H9 (cell line): ENCODE results near the gene ABCG4. TPM values are rescaled to one million over a fixed set of nuclear protein-coding genes. Genes with fewer than 3 reads are reported as not detected.
A peak's percentile ranks its signal among the peaks of the same experiment; 100 is the strongest.

Source experiments
- DNase-seq: peaks from one replicate; pipeline ENCODE4 v3.0.0-alpha.2; 2017
- H2AFZ ChIP-seq: one replicate; pipeline ENCODE4 v1.6.1; 2013; ENCODE audit warnings: mild to moderate bottlenecking, low read length, control low read depth, moderate library complexity
- H2AK5ac ChIP-seq: 2 replicates; pipeline ENCODE4 v1.6.1; 2013; ENCODE audit warnings: low read length, control low read depth, mixed read lengths; ENCODE audit not compliant: insufficient read length
- H2BK120ac ChIP-seq: one replicate; pipeline ENCODE4 v1.6.1; 2013; ENCODE audit warnings: low read depth, mild to moderate bottlenecking, low read length, control low read depth, inconsistent platforms; ENCODE audit not compliant: poor library complexity, severe bottlenecking
- H2BK12ac ChIP-seq: 2 replicates; pipeline ENCODE4 v1.6.1; 2013; ENCODE audit warnings: low read length, control low read depth, mixed read lengths, low read depth; ENCODE audit not compliant: insufficient read length
- H2BK15ac ChIP-seq: 2 replicates; pipeline ENCODE4 v1.6.1; 2013; ENCODE audit warnings: low read depth, low read length, control low read depth
- H2BK20ac ChIP-seq: one replicate; pipeline ENCODE4 v1.6.1; 2013; ENCODE audit warnings: low read depth, mild to moderate bottlenecking, low read length, control low read depth, inconsistent platforms; ENCODE audit not compliant: poor library complexity, severe bottlenecking
- H2BK5ac ChIP-seq: 2 replicates; pipeline ENCODE4 v1.6.1; 2013; ENCODE audit warnings: low read length, control low read depth, mixed read lengths; ENCODE audit not compliant: insufficient read length
- H3K14ac ChIP-seq: 2 replicates; pipeline ENCODE4 v1.6.1; 2013; ENCODE audit warnings: low read length, control low read depth; ENCODE audit not compliant: insufficient read depth
- H3K18ac ChIP-seq: 2 replicates; pipeline ENCODE4 v1.6.1; 2013; ENCODE audit warnings: low read depth, mild to moderate bottlenecking, mixed read lengths, low read length, control low read depth; ENCODE audit not compliant: insufficient read length
- H3K23ac ChIP-seq: 2 replicates; pipeline ENCODE4 v1.6.1; 2013; ENCODE audit warnings: low read length, control low read depth, mixed read lengths, low read depth; ENCODE audit not compliant: insufficient read length
- H3K23me2 ChIP-seq: 2 replicates; pipeline ENCODE4 v1.6.1; 2013; ENCODE audit warnings: low read depth, mild to moderate bottlenecking, mixed read lengths, low read length, control low read depth; ENCODE audit not compliant: insufficient read length, poor library complexity, severe bottlenecking
- H3K27ac ChIP-seq: 2 replicates; pipeline ENCODE4 v1.5.1; 2013; ENCODE audit warnings: low read length, control low read depth, mixed read lengths, low read depth; ENCODE audit not compliant: insufficient read length
- H3K27me3 ChIP-seq: 2 replicates; pipeline ENCODE4 v1.6.1; 2013; ENCODE audit warnings: low read length, control low read depth, inconsistent platforms; ENCODE audit not compliant: insufficient read depth
- H3K4ac ChIP-seq: 2 replicates; pipeline ENCODE4 v1.6.1; 2013; ENCODE audit warnings: low read depth, mild to moderate bottlenecking, control low read depth, inconsistent platforms, low read length, moderate library complexity
- H3K4me1 ChIP-seq: 2 replicates; pipeline ENCODE4 v1.6.1; 2013; ENCODE audit warnings: low read length, control low read depth, inconsistent platforms; ENCODE audit not compliant: insufficient read depth
- H3K4me2 ChIP-seq: 2 replicates; pipeline ENCODE4 v1.6.1; 2013; ENCODE audit warnings: low read length, control low read depth, mixed read lengths; ENCODE audit not compliant: insufficient read length, insufficient read depth
- H3K56ac ChIP-seq: 2 replicates; pipeline ENCODE4 v1.6.1; 2013; ENCODE audit warnings: low read depth, mild to moderate bottlenecking, mixed read lengths, low read length, control low read depth; ENCODE audit not compliant: insufficient read length
- H3K79me1 ChIP-seq: 2 replicates; pipeline ENCODE4 v1.6.1; 2013; ENCODE audit warnings: low read depth, mild to moderate bottlenecking, moderate library complexity, low read length, control low read depth, inconsistent platforms; ENCODE audit not compliant: insufficient read depth, poor library complexity, severe bottlenecking
- H3K79me2 ChIP-seq: 2 replicates; pipeline ENCODE4 v1.6.1; 2013; ENCODE audit warnings: low read length, control low read depth, inconsistent platforms; ENCODE audit not compliant: insufficient read depth
- H3K9ac ChIP-seq: 2 replicates; pipeline ENCODE4 v1.6.1; 2013; ENCODE audit warnings: low read length, control low read depth, mixed read lengths; ENCODE audit not compliant: insufficient read length; ENCODE audit errors: extremely low read depth
- H3K9me3 ChIP-seq: one replicate; pipeline ENCODE4 v1.6.1; 2013; ENCODE audit warnings: low read depth, low read length, inconsistent platforms; ENCODE audit not compliant: control insufficient read depth
- H3T11ph ChIP-seq: one replicate; pipeline ENCODE4 v1.6.1; 2013; ENCODE audit warnings: mild to moderate bottlenecking, low read length, control low read depth, inconsistent platforms
- H4K20me1 ChIP-seq: one replicate; pipeline ENCODE4 v1.6.1; 2013; ENCODE audit not compliant: control insufficient read depth, insufficient read length, insufficient read depth
- H4K5ac ChIP-seq: 2 replicates; pipeline ENCODE4 v1.6.1; 2013; ENCODE audit warnings: low read depth, mild to moderate bottlenecking, mixed read lengths, low read length, control low read depth; ENCODE audit not compliant: insufficient read length
- H4K8ac ChIP-seq: replicated peaks from 2 replicates; pipeline ENCODE4 v1.6.1; 2013; ENCODE audit warnings: low read length, control low read depth, mixed read lengths, low read depth; ENCODE audit not compliant: insufficient read length
- H4K91ac ChIP-seq: 2 replicates; pipeline ENCODE4 v1.6.1; 2013; ENCODE audit warnings: low read depth, mild to moderate bottlenecking, moderate library complexity, mixed read lengths, low read length, control low read depth; ENCODE audit not compliant: insufficient read length
- H3K27ac Mint-ChIP-seq, 3 experiments: 2 replicates in 2 of 3; 3 replicates in 1 of 3; pipeline ENCODE4 v1.8.0; 2020 to 2021; ENCODE audit warnings: mixed read lengths in 3 of 3, mild to moderate bottlenecking in 1 of 3, moderate library complexity in 1 of 3
- H3K27me3 Mint-ChIP-seq: 2 replicates; pipeline ENCODE4 v1.8.0; 2021; ENCODE audit warnings: low read depth, mild to moderate bottlenecking, moderate library complexity, mixed read lengths
- H3K36me3 Mint-ChIP-seq, 3 experiments: 2 replicates in 2 of 3; 3 replicates in 1 of 3; pipeline ENCODE4 v1.8.0; 2020 to 2021; ENCODE audit warnings: low read depth in 3 of 3, mixed read lengths in 3 of 3; ENCODE audit not compliant: insufficient read depth in 1 of 3
- H3K4me1 Mint-ChIP-seq, 2 experiments: 2 replicates each; pipeline ENCODE4 v1.8.0; 2020; ENCODE audit warnings: mixed read lengths in 2 of 2
- H3K4me3 Mint-ChIP-seq, 2 experiments: 2 replicates in 1 of 2; 3 replicates in 1 of 2; pipeline ENCODE4 v1.8.0; 2020 to 2021; ENCODE audit warnings: mild to moderate bottlenecking in 2 of 2, mixed read lengths in 2 of 2, moderate library complexity in 1 of 2
- H3K9me3 Mint-ChIP-seq, 2 experiments: 2 replicates in 1 of 2; 3 replicates in 1 of 2; pipeline ENCODE4 v1.8.0; 2020; ENCODE audit warnings: mild to moderate bottlenecking in 2 of 2, mixed read lengths in 2 of 2, moderate library complexity in 1 of 2
- CTCF ChIP-seq: fragments of 200-600 bp; sonication (generic); conservative IDR thresholded peaks from 3 replicates; pipeline ENCODE4 v1.8.0; 2021; ENCODE audit warnings: antibody characterized with exemption, mild to moderate bottlenecking
- WGBS: extraction: QIAGEN DNeasy Blood & Tissue Kit; methylation state at CpG from one replicate; pipeline ENCODE4 v1.1.7; 2013; ENCODE audit warnings: missing lambda C conversion rate, low lambda C conversion rate, mixed read lengths; ENCODE audit not compliant: insufficient read length; ENCODE audit errors: extremely low coverage; 5-methylcytosine and 5-hydroxymethylcytosine counted together
- total RNA-seq: library from RNA; stranded (reverse); gene quantifications from 2 replicates; pipeline ENCODE4 v1.2.1, GENCODE V29; 2021

ABCG4 gene
- total RNA-seq, 1 experiment from 2014 or later, result 1.2 TPM

- Histone ChIP-seq H3K4me2 (no peak overlapping the region), H3K4ac (no peak overlapping the region), H2BK12ac (no peak overlapping the region), H3K27ac (no peak overlapping the region), H3K9me3 (no peaks in the 10 kb centered on the region), H2BK20ac (no peak overlapping the region), H2BK15ac (no peak overlapping the region), H3K79me2 (no peaks in the 10 kb centered on the region), H3K56ac (no peak overlapping the region), H3K18ac (no peak overlapping the region), H3K14ac (no peak overlapping the region), H3K23ac (no peak overlapping the region), H3T11ph (no peak overlapping the region), H4K91ac (no peak overlapping the region), H3K23me2 (no peaks in the 10 kb centered on the region), H3K4me1 (peaks cover 2% of the 10 kb centered on the region; the same call in 1 of the 2 replicates), H2BK5ac (no peak overlapping the region), H3K27me3 (no peaks in the 10 kb centered on the region), H3K9ac (no peak overlapping the region), H2AK5ac (no peak overlapping the region), H4K5ac (no peak overlapping the region), H4K8ac (no peak overlapping the region), H4K20me1 (no peaks in the 10 kb centered on the region), H3K79me1 (no peaks in the 10 kb centered on the region), H2BK120ac (no peak overlapping the region), H2AFZ (no peak overlapping the region)
- Mint-ChIP-seq H3K27ac (peak overlapping the region in 1 of 3 experiments; percentile 31; a peak in 1 of 7 replicates), H3K4me1 (peaks cover 18 to 31% of the 10 kb centered on the region in 2 experiments), H3K27me3 (no peaks in the 10 kb centered on the region; the same call in none of the 2 replicates), H3K9me3 (no peaks in the 10 kb centered on the region; a peak in 1 of 5 replicates), H3K36me3 (no peaks in the 10 kb centered on the region; a peak in 1 of 7 replicates), H3K4me3 (no peak overlapping the region)
- WGBS, result no CpG with 5 or more reads among the region's 10 CpGs
- no peak for DNase-seq
- no peak for TF ChIP-seq CTCF
These were observed 44.8 kb downstream of the ABCG4 start for GRCh38 chr11:119193626-119194025.
